ENCODE data around the gene RBM33.

The RBM33 gene

GRCh38 chr7:155631155-155631554 is 13.3 kb upstream of the RBM33 start:
- DNase-seq, result no peak

GRCh38 chr7:155635817-155636216 is 8.6 kb upstream of the RBM33 start:
- no peak for DNase-seq

- no peak for DNase-seq
Measured at GRCh38 chr7:155637155-155637554, 7.3 kb upstream of the RBM33 start.

GRCh38 chr7:155638366-155638765 is 6.1 kb upstream of the RBM33 start:
- DNase-seq, result no peak

- no peak for DNase-seq
Measured at GRCh38 chr7:155639958-155640520, 4.4 kb upstream of the RBM33 start.

- DNase-seq, result no peak
Measured at GRCh38 chr7:155640629-155641028, 3.8 kb upstream of the RBM33 start.

- no peak for DNase-seq
Measured at GRCh38 chr7:155643804-155644177, 670 bp upstream of the RBM33 start.

GRCh38 chr7:155644971-155645509 is 579 bp downstream of the RBM33 start:
- peak; percentile 1 for DNase-seq

- DNase-seq, result no peak
Measured at GRCh38 chr7:155645662-155646061, 1.2 kb downstream of the RBM33 start.

- DNase-seq, result no peak
Measured at GRCh38 chr7:155646669-155647068, 2.2 kb downstream of the RBM33 start.

GRCh38 chr7:155647302-155647701 is 2.8 kb downstream of the RBM33 start:
- no peak for DNase-seq

- no peak for DNase-seq
Measured at GRCh38 chr7:155647734-155648133, 3.3 kb downstream of the RBM33 start.

- no peak for DNase-seq
Measured at GRCh38 chr7:155648752-155649339, 4.4 kb downstream of the RBM33 start.

- DNase-seq, result no peak
Measured at GRCh38 chr7:155649588-155649987, 5.1 kb downstream of the RBM33 start.

- DNase-seq, result no peak
Measured at GRCh38 chr7:155652156-155653114, 8.0 kb downstream of the RBM33 start.

GRCh38 chr7:155653803-155654202 is 9.3 kb downstream of the RBM33 start:
- DNase-seq, result no peak

- DNase-seq, result no peak
Measured at GRCh38 chr7:155656891-155657290, 12.4 kb downstream of the RBM33 start.

GRCh38 chr7:155660059-155660757 is 15.7 kb downstream of the RBM33 start:
- no peak for DNase-seq

- DNase-seq, result no peak
Measured at GRCh38 chr7:155660758-155661093, 16.3 kb downstream of the RBM33 start.

GRCh38 chr7:155662343-155663043 is 18.0 kb downstream of the RBM33 start:
- DNase-seq, result no peak

- no peak for DNase-seq
Measured at GRCh38 chr7:155663937-155664336, 19.5 kb downstream of the RBM33 start.

GRCh38 chr7:155665079-155665956 is 20.9 kb downstream of the RBM33 start:
- DNase-seq, result no peak
